GM12872 (cell line): ENCODE results near the gene AGAP5.

Experiments
- TF ChIP-seq, protein P1 (sequence below): IDR thresholded peaks from 3 replicates; pipeline ENCODE4 v1.5.1; 2011; ENCODE audit warnings: low read depth, mild to moderate bottlenecking, low read length, moderate library complexity; ENCODE audit not compliant: insufficient read depth

Gene AGAP5

DNA sequence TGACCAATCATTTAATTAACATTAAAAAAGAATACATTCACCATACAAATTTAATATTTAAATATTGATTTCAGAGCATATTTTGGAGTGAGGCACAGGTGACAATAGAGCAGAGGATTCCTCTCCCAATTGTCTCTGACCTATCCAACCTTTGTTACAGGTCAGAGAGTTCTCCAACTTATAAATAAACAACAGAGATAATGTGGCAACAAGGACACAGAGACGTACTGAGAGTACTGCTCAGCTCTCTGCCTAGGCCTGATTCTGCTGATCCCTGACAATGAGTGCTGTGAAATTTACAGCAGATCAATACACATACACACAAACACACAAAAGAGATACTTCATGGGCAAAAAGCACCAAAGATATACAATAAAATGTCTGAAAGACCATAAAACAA is 18.3 kb upstream of the AGAP5 start:
- TF ChIP-seq, protein P1, sequence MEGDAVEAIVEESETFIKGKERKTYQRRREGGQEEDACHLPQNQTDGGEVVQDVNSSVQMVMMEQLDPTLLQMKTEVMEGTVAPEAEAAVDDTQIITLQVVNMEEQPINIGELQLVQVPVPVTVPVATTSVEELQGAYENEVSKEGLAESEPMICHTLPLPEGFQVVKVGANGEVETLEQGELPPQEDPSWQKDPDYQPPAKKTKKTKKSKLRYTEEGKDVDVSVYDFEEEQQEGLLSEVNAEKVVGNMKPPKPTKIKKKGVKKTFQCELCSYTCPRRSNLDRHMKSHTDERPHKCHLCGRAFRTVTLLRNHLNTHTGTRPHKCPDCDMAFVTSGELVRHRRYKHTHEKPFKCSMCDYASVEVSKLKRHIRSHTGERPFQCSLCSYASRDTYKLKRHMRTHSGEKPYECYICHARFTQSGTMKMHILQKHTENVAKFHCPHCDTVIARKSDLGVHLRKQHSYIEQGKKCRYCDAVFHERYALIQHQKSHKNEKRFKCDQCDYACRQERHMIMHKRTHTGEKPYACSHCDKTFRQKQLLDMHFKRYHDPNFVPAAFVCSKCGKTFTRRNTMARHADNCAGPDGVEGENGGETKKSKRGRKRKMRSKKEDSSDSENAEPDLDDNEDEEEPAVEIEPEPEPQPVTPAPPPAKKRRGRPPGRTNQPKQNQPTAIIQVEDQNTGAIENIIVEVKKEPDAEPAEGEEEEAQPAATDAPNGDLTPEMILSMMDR, result no peak

- TF ChIP-seq, protein P1, result no peak
Measured at GRCh38 chr10:73655990-73656298, 42.0 kb downstream of the AGAP5 start, which contains the start of gene SYNPO2L. SYNPO2L (minus strand) TSS chr10:73656029; CDS start chr10:73655922, 107 bp downstream.

DNA sequence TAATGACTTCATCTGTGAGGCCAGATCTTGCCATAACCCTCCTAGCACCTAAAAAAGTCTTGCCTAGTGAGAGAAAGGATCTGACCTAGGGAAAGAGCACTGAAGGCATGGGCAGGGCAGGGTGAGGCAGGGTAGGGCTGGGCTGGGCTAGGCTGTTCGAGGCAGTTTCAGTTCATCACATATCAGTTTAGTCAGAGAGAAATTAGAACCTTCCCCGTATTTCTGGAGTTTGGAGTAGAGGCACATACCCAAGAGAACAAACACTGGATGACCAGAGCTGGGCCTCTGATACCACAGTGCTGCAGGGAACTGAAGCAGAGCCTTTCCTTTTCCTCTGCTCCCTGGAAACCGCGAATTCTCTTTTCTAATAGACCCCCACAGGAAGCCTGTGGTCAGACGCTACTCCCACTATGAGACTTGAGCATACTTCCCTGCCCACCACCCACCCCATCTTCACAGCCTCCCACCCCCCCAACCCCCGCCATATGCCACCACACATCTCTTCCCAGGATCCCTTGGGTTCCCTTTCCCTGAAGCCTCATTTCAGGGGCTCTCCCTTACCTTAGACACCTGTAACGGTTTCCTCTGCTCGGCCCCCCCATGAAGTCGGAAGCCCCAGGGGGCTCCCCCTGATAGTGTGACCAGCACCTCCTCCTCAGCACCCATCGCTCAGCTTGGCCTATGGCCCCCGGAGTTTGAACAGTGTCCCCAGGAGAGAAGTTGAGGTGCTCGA is 42.5 kb downstream of the AGAP5 start:
- TF ChIP-seq, protein P1, result no peak

DNA sequence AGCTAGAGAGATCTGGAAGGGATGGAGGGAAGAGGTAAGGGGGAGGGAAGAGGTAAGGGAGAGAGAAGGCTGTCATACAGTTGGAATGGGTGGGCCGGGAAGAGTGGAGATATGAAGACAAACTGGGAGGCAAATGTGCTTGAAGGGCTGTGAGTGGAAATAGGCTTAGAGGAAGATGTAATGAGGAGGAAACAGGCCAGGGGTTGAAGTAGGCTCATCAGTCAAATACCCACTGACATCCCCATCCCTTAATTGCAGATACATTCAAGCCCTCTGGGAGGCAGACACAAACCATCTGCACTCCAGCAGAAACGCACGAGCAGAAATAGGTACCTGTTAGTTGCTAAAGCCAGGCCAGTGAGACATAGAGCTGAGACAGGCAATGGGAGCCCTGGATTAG is 44.2 kb downstream of the AGAP5 start:
- TF ChIP-seq, protein P1, result no peak; the same call in 2 of the 3 replicates

DNA sequence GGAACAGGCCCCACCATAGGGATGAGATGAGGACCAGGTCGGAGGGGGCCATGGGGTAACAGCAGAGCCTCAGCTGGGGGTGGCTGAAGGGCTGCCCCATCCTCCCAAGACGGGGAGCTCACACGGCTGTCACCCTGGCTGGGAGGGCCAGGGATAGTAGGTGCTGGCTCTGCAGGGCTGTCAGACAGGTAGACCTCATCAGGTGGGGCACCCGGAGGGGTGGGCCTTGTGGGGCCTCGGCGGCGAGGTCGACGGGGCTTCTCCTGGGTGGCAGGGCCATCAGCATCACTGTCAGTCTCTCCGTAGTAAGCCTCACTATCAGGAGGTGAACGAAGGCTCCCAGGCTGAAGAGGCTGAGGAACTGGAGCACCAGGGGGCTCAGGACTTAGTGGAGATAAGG is 44.7 kb downstream of the AGAP5 start:
- TF ChIP-seq, protein P1, result no peak

DNA sequence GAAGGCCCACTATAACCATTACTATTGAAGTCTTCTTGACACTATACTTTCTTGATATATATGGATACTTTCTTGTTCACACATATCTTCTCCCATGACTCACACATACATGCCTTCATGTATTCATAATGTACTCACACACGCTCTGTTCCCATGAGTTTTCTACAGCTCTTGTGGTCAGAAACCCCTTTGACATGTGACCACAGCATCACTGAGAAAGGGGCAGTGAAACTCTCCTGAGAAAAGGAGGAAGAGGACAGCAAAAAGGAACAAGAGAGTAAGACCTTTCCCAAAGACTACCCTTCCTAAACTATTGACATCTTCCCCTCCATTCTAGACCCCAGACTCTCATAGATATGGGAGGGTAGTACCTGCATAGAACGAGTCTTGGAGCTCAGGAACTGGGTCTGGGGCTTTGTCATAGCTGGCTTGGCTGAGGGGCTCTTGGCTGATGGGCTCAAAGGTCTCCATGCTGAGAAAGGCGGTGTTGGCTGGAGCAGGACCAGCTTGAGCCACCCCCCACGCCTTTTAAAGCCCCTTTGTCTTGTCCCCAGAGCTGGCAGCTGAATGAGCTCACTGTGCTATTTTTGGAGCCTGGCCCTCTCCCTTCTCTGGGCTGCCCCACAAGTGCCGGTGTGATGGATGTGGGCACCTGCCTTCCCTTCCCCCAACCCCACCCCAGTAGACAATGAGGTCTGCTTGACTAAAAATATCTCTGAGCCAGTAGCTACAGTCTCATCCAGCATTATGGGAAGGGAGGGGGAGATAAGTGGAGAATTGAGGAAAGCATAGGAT is 47.2 kb downstream of the AGAP5 start:
- TF ChIP-seq, protein P1, result no peak

DNA sequence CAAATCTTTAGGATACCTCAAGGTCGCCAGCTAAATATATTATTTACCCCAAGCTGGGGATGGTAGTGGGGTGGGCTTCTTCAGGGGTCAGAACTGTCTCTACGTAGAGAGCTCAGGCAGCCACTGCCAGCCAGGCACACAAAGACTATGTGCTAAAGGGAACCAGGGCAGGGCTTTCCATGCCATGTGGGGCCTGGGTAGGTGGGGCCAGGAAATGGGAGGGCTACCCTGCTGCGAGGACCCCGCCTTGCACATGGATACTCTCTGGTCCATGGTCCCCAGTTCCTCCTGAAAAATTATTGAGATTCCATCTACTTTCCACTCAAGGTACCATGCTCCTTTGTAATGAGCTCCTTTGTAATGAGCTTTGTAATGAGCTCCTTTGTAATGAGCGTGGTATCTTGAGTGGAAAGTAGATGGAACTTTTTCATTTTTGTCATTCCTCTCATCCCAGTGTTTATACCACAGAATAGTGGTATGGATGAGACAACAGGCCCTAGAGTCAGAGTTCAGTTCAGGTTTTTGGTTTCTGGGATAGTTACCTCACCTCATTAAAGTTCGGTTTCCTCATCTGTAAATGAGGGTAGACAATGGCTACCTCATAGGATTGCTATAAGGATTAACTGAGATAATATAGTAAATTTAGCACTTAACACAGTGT is 47.9 kb downstream of the AGAP5 start:
- TF ChIP-seq, protein P1, result no peak
